K562 (cell line): Measurements from ENCODE around the gene TMEM25. TPM values are rescaled to one million over a fixed set of nuclear protein-coding genes. Genes with fewer than 3 reads are reported as not detected.

Source experiments
- EWSR1 ChIP-seq: fragments of 450-650 bp; IDR thresholded peaks from 2 replicates; pipeline ENCODE4 v1.6.1; 2018; ENCODE audit warnings: borderline replicate concordance, mild to moderate bottlenecking, low read depth, moderate library complexity; ENCODE audit not compliant: partially characterized antibody
- FUS ChIP-seq: fragments of 200-400 bp; formaldehyde crosslinking; optimal IDR thresholded peaks from 2 replicates; pipeline ENCODE3; 2017; ENCODE audit warnings: low read depth, low read length
- KAT2B ChIP-seq: IDR thresholded peaks from one replicate; pipeline ENCODE4 v1.6.1; 2012; ENCODE audit warnings: low read depth, mild to moderate bottlenecking, control low read depth, inconsistent platforms, low read length, moderate library complexity
- RFX1 ChIP-seq: fragments of 450-650 bp; IDR thresholded peaks from 2 replicates; pipeline ENCODE4 v1.6.1; 2016; ENCODE audit warnings: mild to moderate bottlenecking, moderate library complexity
- SAP30 ChIP-seq: fragments of 200-600 bp; sonication (generic); IDR thresholded peaks from 2 replicates; pipeline ENCODE4 v1.6.1; 2012; ENCODE audit warnings: borderline replicate concordance, low read depth, mild to moderate bottlenecking, moderate library complexity, low read length, control low read depth, inconsistent platforms; ENCODE audit not compliant: insufficient read depth, poor library complexity, severe bottlenecking
- SMAD2 ChIP-seq: fragments of 150-350 bp; IDR thresholded peaks from 2 replicates; pipeline ENCODE4 v1.6.1; 2014; ENCODE audit warnings: low read depth, mild to moderate bottlenecking, low read length
- SMAD3 ChIP-seq: fragments of 450-650 bp; formaldehyde crosslinking; conservative IDR thresholded peaks from 2 replicates; pipeline ENCODE4 v1.4.0; 2020; ENCODE audit warnings: mild to moderate bottlenecking
- SRF ChIP-seq, 2 experiments: fragments of 250-450, 450-650 bp in 1 of 2; sonication (Bioruptor Pico) in 1 of 2; sonication (generic) in 1 of 2; formaldehyde crosslinking; IDR thresholded peaks; 2 replicates each; pipeline versions ENCODE4 v1.5.0 to v1.5.1; 2020 to 2022; ENCODE audit warnings: mild to moderate bottlenecking in 1 of 2, missing genetic modification reagents in 1 of 2
- TBP ChIP-seq: optimal IDR thresholded peaks from 2 replicates; pipeline ENCODE3; 2011; ENCODE audit warnings: low read depth, low read length, improper control_type of control experiment
- ZFP1 ChIP-seq: fragments of 450-650 bp; formaldehyde crosslinking; IDR thresholded peaks from 2 replicates; pipeline ENCODE4 v1.4.0; 2020; ENCODE audit warnings: mild to moderate bottlenecking, mixed read lengths
- ZNF316 ChIP-seq: fragments of 450-650 bp; IDR thresholded peaks from 2 replicates; pipeline ENCODE4 v1.6.1; 2016
- ZNF518B ChIP-seq: fragments of 250-450 bp; sonication (Bioruptor Pico); IDR thresholded peaks from 2 replicates; pipeline ENCODE4 v1.5.0; 2021; ENCODE audit warnings: mild to moderate bottlenecking, moderate library complexity
- ZNF584 ChIP-seq: fragments of 200-800 bp; sonication (Bioruptor generic); IDR thresholded peaks from 2 replicates; pipeline ENCODE4 v1.6.1; 2016; ENCODE audit warnings: low read depth, mild to moderate bottlenecking, missing genetic modification characterization, missing compliant biosample characterization
- polyA plus RNA-seq, 8 experiments: library from polyadenylated mRNA; depleted of rRNA in 4 of 8; stranded (reverse) in 5 of 8; unstranded in 3 of 8; fragments of >200 nt; fragmentation: Nextera tagmentation in 2 of 8; fragmentation: Illumina TruSeq in 1 of 8; extraction: Ambion mirVana in 2 of 8; extraction: Trizol in 1 of 8; gene quantifications; 2 replicates each; pipeline versions ENCODE4 v1.2.1 to v1.2.3, GENCODE V29; 2011 to 2014; ENCODE audit warnings: inconsistent platforms in 1 of 8, missing spikeins in 1 of 8
- total RNA-seq, 7 experiments: library from RNA; depleted of rRNA in 6 of 7; stranded (reverse); fragments of >200 nt in 6 of 7; fragmentation: Illumina TruSeq in 2 of 7; extraction: Trizol in 2 of 7; gene quantifications; 2 replicates each; pipeline versions ENCODE4 v1.2.1 to v1.2.3, GENCODE V29; 2011 to 2021; ENCODE audit warnings: low replicate concordance in 1 of 7
- TF ChIP-seq, protein P1 (sequence below): fragments of 450-650 bp; IDR thresholded peaks from 2 replicates; pipeline ENCODE4 v1.6.1; 2016; ENCODE audit warnings: low read depth

The TMEM25 gene
- total and polyA plus RNA-seq, 9 of the 15 experiments (the other 6 are each of a cell fraction or from before 2014, with no cell fraction given): 0.34 to 3.8 (median 2.0) TPM

- TF ChIP-seq ZNF518B (CRISPR knock-in tag) (no peak), EWSR1 (no peak), SRF (CRISPR knock-in tag; IDR thresholded peaks at IDR 0.05) (0 out of 4 replicates have a peak, but pooled peaks of 1 of the 2 experiments have one; percentile 28), SAP30 (peak; percentile 82), KAT2B (no peak), ZNF316 (no peak), SMAD3 (CRISPR knock-in tag) (0 out of 2 replicates have a peak, but pooled peaks have one; percentile 17), ZFP1 (CRISPR knock-in tag) (no peak), RFX1 (no peak), SMAD2 (no peak), TBP (no peak), ZNF584 (CRISPR knock-in tag) (no peak), FUS (no peak)
- TF ChIP-seq, protein P1, sequence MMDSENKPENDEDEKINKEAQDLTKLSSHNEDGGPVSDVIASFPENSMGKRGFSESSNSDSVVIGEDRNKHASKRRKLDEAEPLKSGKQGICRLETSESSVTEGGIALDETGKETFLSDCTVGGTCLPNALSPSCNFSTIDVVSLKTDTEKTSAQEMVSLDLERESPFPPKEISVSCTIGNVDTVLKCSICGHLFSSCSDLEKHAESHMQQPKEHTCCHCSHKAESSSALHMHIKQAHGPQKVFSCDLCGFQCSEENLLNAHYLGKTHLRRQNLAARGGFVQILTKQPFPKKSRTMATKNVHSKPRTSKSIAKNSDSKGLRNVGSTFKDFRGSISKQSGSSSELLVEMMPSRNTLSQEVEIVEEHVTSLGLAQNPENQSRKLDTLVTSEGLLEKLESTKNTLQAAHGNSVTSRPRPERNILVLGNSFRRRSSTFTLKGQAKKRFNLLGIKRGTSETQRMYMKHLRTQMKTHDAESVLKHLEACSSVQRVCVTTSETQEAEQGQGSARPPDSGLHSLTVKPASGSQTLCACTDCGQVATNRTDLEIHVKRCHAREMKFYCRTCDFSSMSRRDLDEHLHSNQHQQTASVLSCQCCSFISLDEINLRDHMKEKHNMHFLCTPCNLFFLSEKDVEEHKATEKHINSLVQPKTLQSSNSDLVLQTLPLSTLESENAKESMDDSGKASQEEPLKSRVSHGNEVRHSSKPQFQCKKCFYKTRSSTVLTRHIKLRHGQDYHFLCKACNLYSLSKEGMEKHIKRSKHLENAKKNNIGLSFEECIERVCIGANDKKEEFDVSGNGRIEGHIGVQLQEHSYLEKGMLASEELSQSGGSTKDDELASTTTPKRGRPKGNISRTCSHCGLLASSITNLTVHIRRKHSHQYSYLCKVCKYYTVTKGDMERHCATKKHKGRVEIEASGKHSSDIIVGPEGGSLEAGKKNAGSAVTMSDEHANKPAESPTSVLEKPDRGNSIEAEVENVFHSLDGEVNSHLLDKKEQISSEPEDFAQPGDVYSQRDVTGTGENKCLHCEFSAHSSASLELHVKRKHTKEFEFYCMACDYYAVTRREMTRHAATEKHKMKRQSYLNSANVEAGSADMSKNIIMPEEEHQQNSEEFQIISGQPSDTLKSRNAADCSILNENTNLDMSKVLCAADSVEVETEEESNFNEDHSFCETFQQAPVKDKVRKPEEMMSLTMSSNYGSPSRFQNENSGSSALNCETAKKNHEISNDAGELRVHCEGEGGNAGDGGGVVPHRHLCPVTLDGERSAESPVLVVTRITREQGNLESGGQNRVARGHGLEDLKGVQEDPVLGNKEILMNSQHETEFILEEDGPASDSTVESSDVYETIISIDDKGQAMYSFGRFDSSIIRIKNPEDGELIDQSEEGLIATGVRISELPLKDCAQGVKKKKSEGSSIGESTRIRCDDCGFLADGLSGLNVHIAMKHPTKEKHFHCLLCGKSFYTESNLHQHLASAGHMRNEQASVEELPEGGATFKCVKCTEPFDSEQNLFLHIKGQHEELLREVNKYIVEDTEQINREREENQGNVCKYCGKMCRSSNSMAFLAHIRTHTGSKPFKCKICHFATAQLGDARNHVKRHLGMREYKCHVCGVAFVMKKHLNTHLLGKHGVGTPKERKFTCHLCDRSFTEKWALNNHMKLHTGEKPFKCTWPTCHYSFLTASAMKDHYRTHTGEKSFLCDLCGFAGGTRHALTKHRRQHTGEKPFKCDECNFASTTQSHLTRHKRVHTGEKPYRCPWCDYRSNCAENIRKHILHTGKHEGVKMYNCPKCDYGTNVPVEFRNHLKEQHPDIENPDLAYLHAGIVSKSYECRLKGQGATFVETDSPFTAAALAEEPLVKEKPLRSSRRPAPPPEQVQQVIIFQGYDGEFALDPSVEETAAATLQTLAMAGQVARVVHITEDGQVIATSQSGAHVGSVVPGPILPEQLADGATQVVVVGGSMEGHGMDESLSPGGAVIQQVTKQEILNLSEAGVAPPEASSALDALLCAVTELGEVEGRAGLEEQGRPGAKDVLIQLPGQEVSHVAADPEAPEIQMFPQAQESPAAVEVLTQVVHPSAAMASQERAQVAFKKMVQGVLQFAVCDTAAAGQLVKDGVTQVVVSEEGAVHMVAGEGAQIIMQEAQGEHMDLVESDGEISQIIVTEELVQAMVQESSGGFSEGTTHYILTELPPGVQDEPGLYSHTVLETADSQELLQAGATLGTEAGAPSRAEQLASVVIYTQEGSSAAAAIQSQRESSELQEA: no peak; the same call in 1 of the 2 replicates
Measured at GRCh38 chr11:118530683-118531596, at the start of gene TMEM25 (continued).
